ENCODE results near the gene LPIN1. TPM values are rescaled to one million over a fixed set of nuclear protein-coding genes. Genes with fewer than 3 reads are reported as not detected.
"Not testable (repeated sequence)": the region's sequence is repeated elsewhere in the genome, so short reads cannot be mapped to it uniquely, and the experiment has no call there.

LPIN1 gene
- total RNA-seq, 1 donor from 2014 or later, result 51.1 TPM

- no peak for DNase-seq (ENCODE audit: low spot score)
Measured at GRCh38 chr2:11744631-11745394, 1.6 kb upstream of the LPIN1 start.

GRCh38 chr2:11745613-11746375 is 638 bp upstream of the LPIN1 start:
- no peak for DNase-seq (ENCODE audit: low spot score)

GRCh38 chr2:11746807-11747459 is 501 bp downstream of the LPIN1 start:
- DNase-seq (ENCODE audit: low spot score), result no peak

GRCh38 chr2:11748018-11748860 is 1.8 kb downstream of the LPIN1 start:
- no peak for DNase-seq (ENCODE audit: low spot score)

- no peak for DNase-seq (ENCODE audit: low spot score)
Measured at GRCh38 chr2:11748861-11749645, 2.6 kb downstream of the LPIN1 start.

- no peak for DNase-seq (ENCODE audit: low spot score)
Measured at GRCh38 chr2:11749646-11750349, 3.4 kb downstream of the LPIN1 start.

GRCh38 chr2:11750422-11750821 is 4.0 kb downstream of the LPIN1 start:
- DNase-seq (ENCODE audit: low spot score), result no peak

- no peak for DNase-seq (ENCODE audit: low spot score)
Measured at GRCh38 chr2:11750917-11751316, 4.5 kb downstream of the LPIN1 start.

- no peak for DNase-seq (ENCODE audit: low spot score)
Measured at GRCh38 chr2:11752906-11753305, 6.5 kb downstream of the LPIN1 start.

- DNase-seq (ENCODE audit: low spot score), result peak; percentile 80
Measured at GRCh38 chr2:11753452-11753885, 7.0 kb downstream of the LPIN1 start.

- DNase-seq (ENCODE audit: low spot score), result no peak
Measured at GRCh38 chr2:11753886-11754699, 7.7 kb downstream of the LPIN1 start.

GRCh38 chr2:11754700-11755015 is 8.2 kb downstream of the LPIN1 start:
- DNase-seq (ENCODE audit: low spot score), result no peak

- no peak for DNase-seq (ENCODE audit: low spot score)
Measured at GRCh38 chr2:11757101-11757500, 10.7 kb downstream of the LPIN1 start.

- no peak for DNase-seq (ENCODE audit: low spot score)
Measured at GRCh38 chr2:11758187-11758586, 11.8 kb downstream of the LPIN1 start.

- no peak for DNase-seq (ENCODE audit: low spot score)
Measured at GRCh38 chr2:11758647-11759046, 12.2 kb downstream of the LPIN1 start.

- not testable (repeated sequence) for DNase-seq (ENCODE audit: low spot score)
Measured at GRCh38 chr2:11759182-11759975, 12.9 kb downstream of the LPIN1 start.

GRCh38 chr2:11761259-11761658 is 14.8 kb downstream of the LPIN1 start:
- DNase-seq (ENCODE audit: low spot score), result no peak

GRCh38 chr2:11762031-11762430 is 15.6 kb downstream of the LPIN1 start:
- DNase-seq (ENCODE audit: low spot score), result no peak

Measured in mucosa of gallbladder (tissue), 1 donor.